Glutamatergic neuron (in vitro differentiated cells): Measurements from ENCODE around the gene WDFY4. TPM values are rescaled to one million over a fixed set of nuclear protein-coding genes. Genes with fewer than 3 reads are reported as not detected.

Source experiments
- DNase-seq: peaks from one replicate; pipeline ENCODE4 v3.0.0; 2022
- H3K27ac Mint-ChIP-seq: one replicate; pipeline ENCODE4 v1.8.0; 2020; ENCODE audit warnings: mild to moderate bottlenecking, mixed read lengths, inconsistent platforms; ENCODE audit not compliant: unreplicated experiment
- H3K27me3 Mint-ChIP-seq: one replicate; pipeline ENCODE4 v1.8.0; 2020; ENCODE audit warnings: mild to moderate bottlenecking, moderate library complexity, mixed read lengths, inconsistent platforms; ENCODE audit not compliant: unreplicated experiment
- H3K36me3 Mint-ChIP-seq: one replicate; pipeline ENCODE4 v1.8.0; 2020; ENCODE audit warnings: mild to moderate bottlenecking, mixed read lengths, inconsistent platforms; ENCODE audit not compliant: unreplicated experiment
- H3K4me1 Mint-ChIP-seq: one replicate; pipeline ENCODE4 v1.8.0; 2020; ENCODE audit warnings: mild to moderate bottlenecking, low read depth, mixed read lengths, inconsistent platforms; ENCODE audit not compliant: unreplicated experiment
- H3K4me3 Mint-ChIP-seq: one replicate; pipeline ENCODE4 v1.8.0; 2020; ENCODE audit warnings: mild to moderate bottlenecking, mixed read lengths, inconsistent platforms; ENCODE audit not compliant: unreplicated experiment
- H3K9me3 Mint-ChIP-seq: one replicate; pipeline ENCODE4 v1.8.0; 2020; ENCODE audit warnings: mild to moderate bottlenecking, moderate library complexity, mixed read lengths, inconsistent platforms; ENCODE audit not compliant: unreplicated experiment
- total RNA-seq: library from RNA; stranded (reverse); fragmentation: NEBNext Ultra II Directional; extraction: Animal tissue kit (Norgen Biotek cat#: 25700); gene quantifications from one replicate; pipeline ENCODE4 v1.2.1, GENCODE V29; 2021; ENCODE audit not compliant: unreplicated experiment
- TF ChIP-seq, protein P1 (sequence below): fragments of 200-600 bp; sonication (generic); IDR thresholded peaks from one replicate; pipeline ENCODE4 v1.5.0; 2021; ENCODE audit not compliant: partially characterized antibody, unreplicated experiment

Gene WDFY4
- total RNA-seq, 1 donor from 2014 or later, result not detected

DNA sequence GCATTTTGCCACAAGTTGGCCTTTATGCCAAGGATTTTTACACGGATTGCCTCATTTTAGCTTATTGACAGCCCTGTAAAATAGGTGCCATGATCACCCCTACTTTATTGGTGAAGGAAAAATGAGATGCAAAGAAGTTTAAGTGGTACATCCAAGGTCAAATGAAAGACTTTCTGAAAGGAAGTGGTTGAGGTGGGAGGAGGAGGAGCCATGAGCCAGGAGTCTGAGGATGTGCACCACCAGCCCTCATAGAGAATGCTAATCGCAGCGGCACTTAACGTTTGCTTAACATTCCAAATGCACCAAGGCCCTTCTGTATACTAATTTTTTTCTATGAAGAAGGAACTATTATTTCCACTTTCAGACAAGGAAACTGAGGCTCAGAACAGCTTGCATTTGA lies 286.0 kb downstream of the WDFY4 start:
- Mint-ChIP-seq H3K36me3 (no peaks in the 10 kb centered on the region), H3K4me3 (no peak overlapping the region), H3K27ac (no peak overlapping the region), H3K4me1 (no peaks in the 10 kb centered on the region), H3K9me3 (peaks cover 7% of the 10 kb centered on the region), H3K27me3 (peaks cover 3% of the 10 kb centered on the region)
- TF ChIP-seq, protein P1, sequence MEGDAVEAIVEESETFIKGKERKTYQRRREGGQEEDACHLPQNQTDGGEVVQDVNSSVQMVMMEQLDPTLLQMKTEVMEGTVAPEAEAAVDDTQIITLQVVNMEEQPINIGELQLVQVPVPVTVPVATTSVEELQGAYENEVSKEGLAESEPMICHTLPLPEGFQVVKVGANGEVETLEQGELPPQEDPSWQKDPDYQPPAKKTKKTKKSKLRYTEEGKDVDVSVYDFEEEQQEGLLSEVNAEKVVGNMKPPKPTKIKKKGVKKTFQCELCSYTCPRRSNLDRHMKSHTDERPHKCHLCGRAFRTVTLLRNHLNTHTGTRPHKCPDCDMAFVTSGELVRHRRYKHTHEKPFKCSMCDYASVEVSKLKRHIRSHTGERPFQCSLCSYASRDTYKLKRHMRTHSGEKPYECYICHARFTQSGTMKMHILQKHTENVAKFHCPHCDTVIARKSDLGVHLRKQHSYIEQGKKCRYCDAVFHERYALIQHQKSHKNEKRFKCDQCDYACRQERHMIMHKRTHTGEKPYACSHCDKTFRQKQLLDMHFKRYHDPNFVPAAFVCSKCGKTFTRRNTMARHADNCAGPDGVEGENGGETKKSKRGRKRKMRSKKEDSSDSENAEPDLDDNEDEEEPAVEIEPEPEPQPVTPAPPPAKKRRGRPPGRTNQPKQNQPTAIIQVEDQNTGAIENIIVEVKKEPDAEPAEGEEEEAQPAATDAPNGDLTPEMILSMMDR, result no peak
- no peak for DNase-seq

DNA sequence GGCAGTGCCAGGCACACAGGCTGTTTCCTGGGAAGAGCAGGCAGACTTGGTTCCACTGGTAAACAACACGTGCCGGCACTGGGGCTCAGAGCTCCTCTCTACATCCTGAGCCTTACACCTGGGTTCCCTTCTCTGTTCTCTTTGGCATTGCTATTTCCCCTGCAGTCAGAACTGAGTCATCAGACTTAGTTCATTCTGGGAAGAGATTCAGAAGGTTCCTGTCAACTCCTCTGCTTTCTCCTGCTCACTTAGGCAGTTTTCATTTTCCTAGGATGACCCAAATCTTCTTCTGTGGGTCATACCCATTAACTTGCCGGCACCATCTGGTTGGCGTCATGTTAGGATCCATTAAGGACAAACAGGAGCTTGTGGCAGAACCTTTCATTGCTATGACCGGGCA lies 288.4 kb downstream of the WDFY4 start:
- Mint-ChIP-seq H3K36me3 (no peaks in the 10 kb centered on the region), H3K27ac (no peak overlapping the region), H3K27me3 (peaks cover 3% of the 10 kb centered on the region), H3K9me3 (peaks cover 5% of the 10 kb centered on the region), H3K4me3 (no peak overlapping the region), H3K4me1 (no peaks in the 10 kb centered on the region)
- TF ChIP-seq, protein P1, result no peak
- DNase-seq, result no peak

DNA sequence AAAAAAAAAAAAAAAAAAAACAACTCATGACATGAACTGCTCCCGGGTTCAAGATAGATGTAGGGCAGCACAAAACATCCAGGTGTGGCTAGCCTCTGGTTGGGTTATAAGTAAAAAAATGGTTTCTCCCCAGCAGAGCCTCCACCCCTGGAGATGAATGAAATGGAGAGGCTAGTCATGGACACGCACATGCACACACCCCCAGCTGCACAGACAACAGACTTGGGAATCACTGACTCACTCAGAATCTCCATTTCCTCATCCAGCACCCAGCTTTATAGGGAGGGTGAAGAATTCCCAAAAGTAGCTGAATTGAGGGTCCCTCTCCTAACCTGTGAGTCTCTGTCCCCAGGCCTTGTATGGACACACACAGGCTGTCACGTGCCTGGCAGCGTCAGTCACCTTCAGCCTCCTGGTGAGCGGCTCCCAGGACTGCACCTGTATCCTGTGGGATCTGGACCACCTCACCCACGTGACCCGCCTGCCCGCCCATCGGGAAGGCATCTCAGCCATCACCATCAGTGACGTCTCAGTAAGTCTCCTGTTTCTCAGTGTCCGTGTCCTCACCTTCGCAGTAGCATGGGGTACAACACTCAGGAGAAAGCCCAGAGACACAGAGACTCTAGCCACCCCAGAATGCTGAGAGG lies 290.0 kb downstream of the WDFY4 start:
- peaks cover 2% of the 10 kb centered on the region for H3K4me1 Mint-ChIP-seq
- H3K4me3 Mint-ChIP-seq, result no peak overlapping the region
- no peak overlapping the region for H3K27ac Mint-ChIP-seq
- TF ChIP-seq, protein P1, result no peak
- no peaks in the 10 kb centered on the region for H3K36me3 Mint-ChIP-seq
- H3K9me3 Mint-ChIP-seq, result peaks cover 5% of the 10 kb centered on the region
- DNase-seq, result no peak
- H3K27me3 Mint-ChIP-seq, result peaks cover 3% of the 10 kb centered on the region

DNA sequence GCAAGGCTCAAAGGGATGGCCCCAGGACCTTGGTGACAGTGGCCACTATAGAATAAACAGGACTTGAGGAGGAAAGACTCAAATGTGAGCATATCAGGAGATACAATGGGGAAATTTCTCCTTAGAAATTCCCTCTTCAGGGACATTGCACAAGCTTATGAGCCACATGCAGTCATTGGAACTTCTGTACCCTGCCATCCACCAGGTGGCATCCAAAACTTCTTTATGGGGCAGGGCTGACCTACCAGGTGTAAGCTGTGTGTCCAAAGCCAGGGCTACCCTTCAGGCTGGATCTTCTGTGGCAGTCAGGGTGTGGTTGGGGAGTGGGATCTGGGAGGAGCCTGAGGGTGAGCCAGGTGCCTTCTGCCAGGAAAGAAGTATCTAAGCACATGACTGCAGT lies 291.5 kb downstream of the WDFY4 start:
- Mint-ChIP-seq H3K27ac (no peak overlapping the region), H3K9me3 (peaks cover 6% of the 10 kb centered on the region), H3K36me3 (no peaks in the 10 kb centered on the region), H3K4me3 (no peak overlapping the region), H3K27me3 (peaks cover 6% of the 10 kb centered on the region), H3K4me1 (peaks cover 6% of the 10 kb centered on the region)
- no peak for DNase-seq
- TF ChIP-seq, protein P1, result no peak

DNA sequence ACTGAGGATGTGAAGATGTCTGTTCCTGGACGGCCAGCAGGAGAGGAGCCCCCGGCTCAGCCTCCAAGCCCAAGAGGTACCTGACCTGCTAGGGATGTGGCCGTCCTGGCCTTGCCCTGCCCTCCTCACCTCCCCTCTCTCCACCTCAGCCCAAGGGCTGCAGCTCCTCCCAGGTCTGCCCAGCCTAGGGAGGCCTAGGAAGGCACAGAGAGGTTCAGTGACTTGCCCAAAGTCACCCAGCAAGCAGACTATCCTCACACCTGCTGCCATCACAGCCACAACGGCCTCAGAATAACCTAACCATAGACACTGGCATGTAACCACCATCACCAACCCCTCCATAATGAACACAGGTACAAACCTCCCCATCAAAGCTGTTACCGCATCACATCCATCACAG lies 293.6 kb downstream of the WDFY4 start:
- Mint-ChIP-seq H3K27ac (no peak overlapping the region), H3K36me3 (no peaks in the 10 kb centered on the region), H3K4me1 (peaks cover 10% of the 10 kb centered on the region), H3K9me3 (peaks cover 8% of the 10 kb centered on the region), H3K27me3 (peaks cover 5% of the 10 kb centered on the region), H3K4me3 (no peak overlapping the region)
- TF ChIP-seq, protein P1, result no peak
- no peak for DNase-seq
